Kidney epithelial cell (primary cell): Measurements from ENCODE around the gene GAS2L2. TPM values are rescaled to one million over a fixed set of nuclear protein-coding genes. Genes with fewer than 3 reads are reported as not detected.

Source experiments
- DNase-seq: peaks from one replicate; pipeline ENCODE4 v3.0.0-alpha.2; 2010; ENCODE audit warnings: low read depth
- H3K27me3 ChIP-seq: 2 replicates; pipeline ENCODE4 v1.6.0; 2011; ENCODE audit warnings: low read length; ENCODE audit not compliant: control insufficient read depth, insufficient read depth
- H3K36me3 ChIP-seq: 2 replicates; pipeline ENCODE4 v1.5.1; 2011; ENCODE audit warnings: low read length; ENCODE audit not compliant: control insufficient read depth, insufficient read depth
- H3K4me3 ChIP-seq: 2 replicates; pipeline ENCODE4 v1.5.1; 2011; ENCODE audit warnings: low read depth, mild to moderate bottlenecking, control low read depth, low read length
- total RNA-seq: library from RNA; depleted of rRNA; stranded (reverse); fragments of >200 nt; gene quantifications from 2 replicates; pipeline ENCODE4 v1.2.3, GENCODE V29; 2015
- TF ChIP-seq, protein P1 (sequence below): IDR thresholded peaks from 2 replicates; pipeline ENCODE4 v1.5.1; 2011; ENCODE audit warnings: mild to moderate bottlenecking, moderate library complexity, low read length, control low read depth, inconsistent platforms; ENCODE audit not compliant: insufficient read depth, poor library complexity, severe bottlenecking

GAS2L2 gene
- total RNA-seq, 1 donor from 2014 or later: not detected

DNA sequence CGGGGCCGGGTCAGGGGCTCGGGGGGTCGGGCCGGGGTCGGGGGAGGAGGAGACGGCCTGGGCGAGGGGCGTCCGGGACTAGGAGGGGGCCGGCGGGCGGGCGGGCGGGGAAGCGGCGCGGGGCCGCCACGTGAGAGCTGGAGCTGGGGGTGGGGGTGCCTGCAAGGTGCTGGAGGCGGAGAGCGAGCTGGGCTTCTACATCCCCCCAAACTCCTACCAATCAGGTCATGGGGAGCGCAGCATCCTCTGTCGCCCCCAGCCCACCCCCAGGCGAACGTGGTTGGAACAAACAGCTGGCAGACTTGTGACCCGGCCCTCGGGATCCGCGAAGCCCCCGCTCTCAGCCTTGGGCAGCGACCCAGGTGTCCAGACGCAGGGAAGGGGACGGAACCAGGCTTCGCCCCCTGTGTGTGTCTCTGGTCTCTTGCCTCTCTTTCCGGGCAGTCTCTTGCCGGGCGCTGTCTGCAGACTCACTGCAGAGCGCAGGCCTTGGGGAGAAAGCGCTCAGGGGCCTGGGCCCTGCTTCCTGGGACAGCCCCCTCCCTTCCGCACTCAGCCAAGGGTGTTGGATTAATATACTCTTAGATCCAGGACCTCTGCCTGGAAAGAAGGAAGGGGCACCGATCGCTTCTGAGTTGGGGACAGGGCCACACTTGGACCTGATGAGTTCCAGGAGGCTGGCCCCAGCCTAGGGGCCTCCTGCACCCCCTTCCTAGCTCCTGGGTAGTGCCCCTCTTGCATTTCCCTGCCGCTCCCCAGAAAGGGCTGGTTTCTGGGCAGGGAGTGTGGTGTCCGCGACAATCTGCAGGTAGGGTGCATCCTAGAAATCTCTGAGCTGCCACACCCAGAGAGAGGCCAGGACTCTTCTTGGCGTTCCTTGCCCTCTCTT lies 20.9 kb downstream of the GAS2L2 start:
- no peak for DNase-seq
- TF ChIP-seq, protein P1, sequence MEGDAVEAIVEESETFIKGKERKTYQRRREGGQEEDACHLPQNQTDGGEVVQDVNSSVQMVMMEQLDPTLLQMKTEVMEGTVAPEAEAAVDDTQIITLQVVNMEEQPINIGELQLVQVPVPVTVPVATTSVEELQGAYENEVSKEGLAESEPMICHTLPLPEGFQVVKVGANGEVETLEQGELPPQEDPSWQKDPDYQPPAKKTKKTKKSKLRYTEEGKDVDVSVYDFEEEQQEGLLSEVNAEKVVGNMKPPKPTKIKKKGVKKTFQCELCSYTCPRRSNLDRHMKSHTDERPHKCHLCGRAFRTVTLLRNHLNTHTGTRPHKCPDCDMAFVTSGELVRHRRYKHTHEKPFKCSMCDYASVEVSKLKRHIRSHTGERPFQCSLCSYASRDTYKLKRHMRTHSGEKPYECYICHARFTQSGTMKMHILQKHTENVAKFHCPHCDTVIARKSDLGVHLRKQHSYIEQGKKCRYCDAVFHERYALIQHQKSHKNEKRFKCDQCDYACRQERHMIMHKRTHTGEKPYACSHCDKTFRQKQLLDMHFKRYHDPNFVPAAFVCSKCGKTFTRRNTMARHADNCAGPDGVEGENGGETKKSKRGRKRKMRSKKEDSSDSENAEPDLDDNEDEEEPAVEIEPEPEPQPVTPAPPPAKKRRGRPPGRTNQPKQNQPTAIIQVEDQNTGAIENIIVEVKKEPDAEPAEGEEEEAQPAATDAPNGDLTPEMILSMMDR: no peak
- peak overlapping the region; percentile 43 for H3K4me3 ChIP-seq
- no peaks in the 10 kb centered on the region for H3K36me3 ChIP-seq
- peaks cover 2% of the 10 kb centered on the region for H3K27me3 ChIP-seq

DNA sequence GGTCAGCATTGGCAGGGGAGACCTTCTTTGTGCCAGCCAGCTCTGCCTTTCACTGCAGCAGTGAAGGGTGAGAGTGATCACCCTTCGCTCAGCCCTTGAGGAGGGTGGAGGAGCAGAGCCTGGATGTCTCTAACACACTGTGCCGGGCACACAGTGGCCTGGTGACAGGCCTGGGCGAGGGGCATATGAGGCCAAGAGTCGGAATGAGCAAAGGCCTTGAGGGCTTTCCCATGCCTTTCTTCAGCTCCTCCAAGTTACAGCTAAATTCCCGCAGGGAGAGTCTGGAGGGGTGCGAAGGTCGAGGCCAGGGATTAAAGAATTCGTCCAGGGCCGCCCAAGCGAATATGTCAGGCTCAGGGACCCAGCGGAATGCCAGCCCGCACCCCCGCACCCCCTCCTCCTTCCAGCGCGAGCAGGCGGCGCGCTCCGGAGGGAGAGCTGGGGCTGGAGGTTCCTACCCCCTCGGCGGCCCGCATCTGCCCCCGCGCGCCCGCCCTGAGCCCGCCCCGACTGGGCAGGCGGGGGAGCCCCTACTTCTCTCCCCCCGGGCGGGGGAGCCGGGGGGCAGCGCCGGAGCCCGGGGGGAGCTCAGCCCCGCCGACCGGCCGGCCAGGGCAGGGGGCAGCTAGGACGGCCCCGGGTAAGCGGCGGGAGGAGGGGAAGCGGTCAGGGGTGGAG lies 21.7 kb downstream of the GAS2L2 start, which contains the start of gene RASL10B:
Gene RASL10B, plus strand, starts transcription at position 401 of the 678 bp plus-strand sequence. CDS start 3,546 bp downstream, outside the sequence.
- TF ChIP-seq, protein P1: no peak
- Histone ChIP-seq H3K27me3 (peaks cover 2% of the 10 kb centered on the region), H3K36me3 (no peaks in the 10 kb centered on the region), H3K4me3 (peak within 1 kb of the TSS; percentile 43)
- no peak for DNase-seq

DNA sequence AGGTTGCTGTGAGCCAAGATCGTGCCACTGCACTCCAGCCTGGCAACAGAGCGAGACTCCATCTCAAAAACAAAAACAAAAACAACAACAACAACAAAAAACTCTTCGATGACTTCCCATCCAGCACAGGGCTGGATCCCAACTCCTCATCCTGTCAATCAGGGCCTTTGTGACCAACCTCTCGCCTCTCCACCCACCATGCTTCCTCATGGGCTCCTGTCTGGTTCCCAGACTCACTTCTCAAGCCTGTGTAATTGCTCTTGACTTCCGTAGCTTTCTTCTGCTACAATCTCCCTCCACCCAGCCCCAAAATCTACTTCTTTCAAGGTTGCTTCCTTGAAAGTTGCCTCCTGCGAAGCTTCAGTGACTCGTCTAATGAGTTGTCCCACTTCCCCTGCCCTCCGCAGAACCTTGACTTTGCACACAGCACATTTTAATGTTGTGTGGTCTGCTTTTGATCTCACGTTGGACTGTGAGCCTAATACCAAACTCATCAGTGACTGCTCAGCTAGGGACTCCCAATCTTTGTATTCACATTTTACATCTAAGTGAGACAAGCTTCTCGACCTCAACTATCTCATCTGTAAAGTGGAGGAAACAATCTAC lies 22.5 kb downstream of the GAS2L2 start:
- no peak for DNase-seq
- Histone ChIP-seq H3K4me3 (no peak overlapping the region), H3K27me3 (peaks cover 2% of the 10 kb centered on the region), H3K36me3 (no peaks in the 10 kb centered on the region)
- TF ChIP-seq, protein P1: no peak

DNA sequence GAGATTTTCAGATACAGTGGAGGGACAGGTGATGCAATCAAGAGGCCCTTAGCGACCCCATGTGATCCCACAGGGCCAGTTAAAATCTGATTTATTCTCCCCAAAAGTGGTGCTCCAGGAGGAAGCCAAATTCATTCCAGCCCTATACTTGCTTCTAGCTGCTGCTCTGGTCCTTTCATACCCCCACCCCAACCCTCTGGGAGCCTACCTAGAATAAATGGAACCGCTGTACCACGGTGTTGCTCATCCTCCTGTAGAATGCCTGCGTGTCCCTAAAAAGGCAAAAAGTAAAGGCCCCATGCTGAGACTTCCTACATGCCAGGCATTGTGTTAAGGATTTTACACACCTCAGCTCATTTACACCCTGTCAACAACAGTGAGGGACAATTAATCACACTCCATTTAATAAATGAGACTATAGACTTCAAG lies 23.6 kb downstream of the GAS2L2 start:
- Histone ChIP-seq H3K4me3 (no peak overlapping the region), H3K27me3 (no peaks in the 10 kb centered on the region), H3K36me3 (no peaks in the 10 kb centered on the region)
- DNase-seq: no peak
- TF ChIP-seq, protein P1: no peak

DNA sequence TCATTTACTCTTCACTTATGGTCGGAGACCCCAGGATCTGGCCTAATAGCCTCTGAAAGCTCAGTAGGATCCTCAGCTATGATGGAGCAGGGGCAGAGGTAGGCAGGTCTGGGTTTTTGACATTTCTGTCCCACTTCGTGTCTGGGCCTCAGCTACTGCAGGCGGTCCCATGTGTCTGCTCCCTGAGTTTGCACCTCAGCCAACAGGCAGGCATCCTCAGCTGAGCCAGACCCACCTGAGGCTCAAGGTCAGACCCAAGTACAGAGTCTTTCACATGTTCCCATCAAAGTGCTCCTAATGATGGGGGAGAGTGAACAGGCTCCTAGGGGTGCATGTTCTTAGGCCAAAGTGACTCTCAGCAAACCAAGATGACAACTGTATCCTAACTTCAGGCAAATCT lies 24.5 kb downstream of the GAS2L2 start:
- H3K36me3 ChIP-seq: no peaks in the 10 kb centered on the region
- DNase-seq: no peak
- no peaks in the 10 kb centered on the region for H3K27me3 ChIP-seq
- TF ChIP-seq, protein P1: no peak
- no peak overlapping the region for H3K4me3 ChIP-seq
